ENCODE results near the gene TNF.
A peak's percentile ranks its signal among the peaks of the same experiment; 100 is the strongest.
"Not testable (repeated sequence)": the region's sequence is repeated elsewhere in the genome, so short reads cannot be mapped to it uniquely, and the experiment has no call there.

The TNF gene

DNA sequence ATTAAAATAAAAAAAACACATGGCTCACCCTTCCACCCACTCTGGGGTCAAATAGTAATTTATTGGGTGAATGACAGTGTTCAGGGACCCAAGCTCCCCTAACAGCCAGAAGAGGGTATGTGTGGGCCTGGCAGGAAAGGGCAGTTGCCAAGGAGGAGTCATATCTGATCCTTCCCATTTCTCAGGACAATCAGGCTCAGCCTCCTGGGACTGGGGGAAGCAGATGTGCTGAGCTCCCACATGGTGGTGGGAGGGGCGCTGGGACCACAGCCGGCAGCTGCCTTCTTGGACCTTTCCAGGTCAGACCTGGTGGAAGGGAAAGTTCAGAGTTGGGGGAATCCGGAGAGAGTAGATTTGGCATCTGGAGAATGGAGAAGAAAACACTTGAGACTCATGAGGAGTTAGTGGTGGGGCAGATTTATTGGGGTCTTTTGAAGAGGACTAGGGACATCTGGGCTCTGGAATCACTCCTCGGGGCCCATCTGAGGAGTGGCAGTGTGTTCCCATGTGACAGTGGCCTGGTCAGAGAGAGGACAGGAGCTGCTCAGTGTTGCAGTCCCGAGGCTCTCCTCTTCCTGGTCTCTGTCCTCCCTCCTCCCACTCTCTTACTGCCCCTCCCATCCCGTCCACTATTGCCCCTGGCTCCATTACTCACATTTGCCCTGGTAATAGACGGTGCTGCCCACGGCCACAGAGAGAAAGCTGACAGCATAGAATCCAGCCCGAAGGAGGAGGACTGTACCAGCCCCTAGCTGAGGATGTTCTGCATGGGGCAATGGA lies 13.7 kb downstream of the TNF start:
- no peak for DNase-seq

DNA sequence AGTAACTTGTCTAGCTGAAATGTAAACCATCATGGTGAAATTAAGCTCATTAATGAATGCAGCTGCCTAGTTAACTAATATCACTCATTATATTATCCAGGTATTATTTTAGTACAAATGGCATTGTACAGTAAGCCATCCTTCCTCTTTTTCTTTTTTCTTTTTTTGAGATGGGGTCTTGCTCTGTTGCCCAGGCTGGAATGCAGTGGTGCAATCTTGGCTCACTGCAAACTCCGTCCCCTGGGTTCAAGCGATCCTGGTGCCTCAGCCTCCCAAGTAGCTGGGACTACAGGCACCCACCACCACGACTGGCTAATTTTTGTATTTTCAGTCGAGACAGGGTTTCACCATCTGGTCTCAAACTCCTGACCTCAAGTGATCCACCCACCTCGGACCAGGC lies 15.3 kb downstream of the TNF start:
- DNase-seq = not testable (repeated sequence)

GRCh38 chr6:31592396-31592771 lies 17.0 kb downstream of the TNF start:
- no peak for DNase-seq

GRCh38 chr6:31597006-31597405 lies 21.6 kb downstream of the TNF start:
- DNase-seq = peak in 3 of 5 experiments; percentile 29 to 78 (median 64)

- DNase-seq = peak in 1 of 5 experiments; percentile 49
These were observed 32.0 kb downstream of the TNF start for GRCh38 chr6:31607317-31607716.

DNA sequence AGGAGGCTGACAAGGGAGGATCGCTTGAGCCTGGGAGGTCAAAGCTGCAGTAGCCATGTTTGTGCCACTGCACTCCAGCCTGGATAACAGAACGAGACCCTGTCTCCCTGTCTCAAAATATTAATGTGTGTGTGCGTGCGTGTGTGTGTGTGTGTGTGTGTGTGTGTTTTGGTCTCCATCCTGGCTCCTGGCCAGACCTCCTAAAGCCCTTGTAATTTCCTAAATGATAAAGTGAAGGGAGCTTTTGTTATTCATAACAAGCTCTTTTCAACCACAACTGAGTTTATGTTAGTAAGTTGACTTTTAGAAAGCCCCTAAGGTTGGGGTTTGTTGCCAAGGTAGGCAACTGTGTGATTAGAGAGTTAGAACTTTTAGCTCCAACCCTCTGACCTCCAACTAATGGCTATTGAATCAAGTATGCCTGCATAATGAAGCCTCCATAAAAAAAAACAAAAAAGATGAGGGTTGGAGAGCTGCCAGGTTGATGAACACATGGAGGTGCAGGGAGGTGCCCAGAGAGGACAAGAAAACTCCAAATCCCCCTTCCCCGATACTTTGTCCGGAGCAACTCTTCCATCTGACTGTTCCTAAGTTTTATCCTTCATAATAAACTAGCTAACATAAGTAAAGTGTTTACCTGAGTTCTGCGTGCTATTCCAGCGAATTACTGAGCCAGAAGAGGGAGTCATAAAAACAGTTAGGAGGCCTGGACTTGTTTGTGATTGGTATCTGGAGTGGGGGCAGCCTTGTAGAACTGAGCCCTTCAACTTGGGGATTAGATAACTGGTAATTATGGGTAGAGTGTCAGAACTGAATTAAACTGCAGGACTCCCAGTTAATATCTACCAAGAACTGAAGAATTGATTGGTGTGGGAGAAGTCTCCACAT lies 34.4 kb downstream of the TNF start:
- DNase-seq = no peak

- DNase-seq = no peak
These were observed 35.6 kb downstream of the TNF start for GRCh38 chr6:31610968-31611367.

DNA sequence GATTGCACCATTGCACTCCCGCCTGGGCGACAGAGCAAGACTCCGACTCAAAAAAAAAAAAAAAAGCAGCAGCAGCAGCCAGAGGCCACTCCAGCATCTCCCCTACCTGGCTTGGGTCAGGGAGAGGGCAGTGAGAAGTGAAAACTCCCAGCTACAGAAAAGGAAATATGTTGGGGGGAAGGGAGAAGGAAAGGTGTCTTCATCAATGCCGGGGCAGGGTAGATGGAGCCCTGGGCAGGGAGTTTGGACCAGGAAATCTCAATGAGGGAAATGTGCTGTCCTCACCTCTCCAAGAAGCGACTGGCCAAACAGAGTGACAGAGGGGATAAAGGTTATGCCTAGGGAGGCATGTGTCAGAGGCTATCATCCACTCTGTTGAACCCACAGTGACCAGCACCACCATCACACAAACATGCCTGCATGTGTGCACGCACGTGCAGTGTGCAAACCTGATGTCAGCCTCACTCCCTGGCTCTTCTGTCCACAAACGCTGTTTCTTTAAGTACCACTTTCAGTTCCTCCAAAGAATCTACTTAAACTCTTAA lies 38.8 kb downstream of the TNF start:
- no peak for DNase-seq

DNA sequence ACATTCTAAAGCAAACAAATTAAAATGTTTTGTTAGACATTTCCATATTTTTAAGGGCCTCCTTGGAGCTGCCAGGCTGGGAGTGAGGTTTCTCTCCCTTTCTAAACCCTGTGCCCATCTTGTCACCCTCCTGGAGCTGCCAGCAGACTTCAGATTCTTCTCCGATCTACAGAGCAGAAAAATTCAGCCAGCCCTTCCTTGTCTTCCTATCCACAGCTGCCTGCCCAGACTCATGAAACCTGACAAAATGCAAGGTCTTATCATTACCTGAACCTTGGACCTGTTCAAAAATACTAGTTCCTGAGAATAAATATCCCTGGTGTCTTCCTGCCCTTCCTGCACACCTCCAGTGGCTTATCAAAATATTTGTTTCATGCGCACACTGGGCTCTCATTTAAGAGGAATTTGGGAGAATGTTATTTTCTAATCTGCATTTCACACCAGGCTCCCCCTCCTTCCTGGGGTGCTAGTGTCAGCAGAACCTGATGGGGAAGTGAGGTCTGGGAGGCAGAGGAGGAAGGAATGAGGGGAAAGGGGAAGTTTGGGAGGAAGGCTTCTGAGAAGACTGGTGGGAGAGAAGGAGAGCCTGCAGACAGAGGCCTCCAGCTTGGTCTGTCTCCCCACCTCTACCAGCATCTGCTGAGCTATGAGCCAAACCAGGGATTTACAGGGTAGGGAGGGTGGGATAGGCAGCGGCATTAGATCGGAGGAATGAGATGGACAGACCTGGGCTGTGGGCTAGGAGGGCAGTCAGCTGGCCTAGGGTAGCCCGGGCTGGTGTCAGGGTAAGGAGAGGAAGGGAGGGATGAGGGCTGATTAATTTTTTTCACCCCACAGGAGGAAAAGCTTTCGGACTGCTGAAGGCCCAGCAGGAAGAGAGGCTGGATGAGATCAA lies 39.6 kb downstream of the TNF start, which contains the start of gene AIF1:
AIF1 (plus strand) TSS at position 551 of the 895 bp plus-strand sequence; CDS start at position 647, 96 bp downstream.
- DNase-seq = no peak

GRCh38 chr6:31615748-31616147 lies 40.4 kb downstream of the TNF start:
- DNase-seq = peak in 1 of 5 experiments; percentile 37

DNA sequence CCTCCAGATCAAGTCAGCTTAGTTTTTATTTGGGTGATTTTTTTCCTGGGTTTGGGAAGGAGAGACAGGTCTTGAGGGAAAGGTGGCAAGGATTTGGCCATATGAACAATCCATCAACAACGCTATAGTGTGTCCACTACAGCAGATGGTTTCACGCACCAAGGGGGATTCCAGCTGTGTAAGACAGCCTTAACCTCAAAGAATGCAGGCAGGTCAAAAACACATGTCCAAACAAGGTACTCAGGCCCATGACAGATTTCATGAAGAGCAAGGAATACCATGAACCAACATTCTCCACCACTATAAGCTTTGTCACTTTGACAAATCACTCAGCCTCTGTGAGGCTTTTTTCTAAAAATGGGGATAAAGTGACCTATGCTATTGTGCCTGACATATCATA lies 41.6 kb downstream of the TNF start:
- DNase-seq = no peak

DNA sequence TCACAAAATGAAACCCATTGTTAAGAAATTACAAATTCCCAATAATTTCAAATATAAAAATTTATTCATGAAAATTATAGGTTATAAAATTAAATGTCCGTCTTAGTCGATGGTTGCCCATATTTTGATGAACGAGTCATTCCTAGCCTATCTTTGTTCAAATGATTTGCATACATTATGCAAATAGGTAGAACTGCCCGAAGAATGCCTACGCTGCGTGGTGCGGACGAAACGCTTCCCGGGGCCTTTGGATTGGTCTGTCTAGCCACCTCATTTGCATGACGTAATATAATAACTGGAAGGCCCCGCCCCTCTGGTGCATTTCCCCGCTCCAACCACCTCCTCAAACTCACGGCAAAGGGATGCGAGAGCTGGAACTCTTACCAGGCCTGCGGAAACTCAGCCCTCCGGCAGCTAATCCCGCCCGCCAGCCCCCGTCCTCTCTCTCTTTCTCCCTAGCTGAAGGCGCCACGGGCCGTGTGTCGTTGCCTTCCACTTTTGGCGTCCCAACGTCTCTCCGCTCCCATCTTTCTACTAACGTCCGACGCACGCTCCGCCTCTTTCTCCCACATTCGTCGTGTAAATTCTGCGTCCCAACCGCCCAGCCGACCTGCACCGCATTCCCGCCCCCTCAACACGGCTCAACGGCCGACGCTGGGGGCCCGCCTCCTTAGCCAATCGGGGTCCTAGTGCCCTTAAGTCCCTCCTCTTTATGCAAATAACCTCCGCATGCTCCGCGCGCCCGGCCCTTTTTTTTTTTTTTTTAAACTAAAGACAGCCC lies 44.6 kb downstream of the TNF start:
- DNase-seq = peak; percentile 86 to 100 (median 95)

DNA sequence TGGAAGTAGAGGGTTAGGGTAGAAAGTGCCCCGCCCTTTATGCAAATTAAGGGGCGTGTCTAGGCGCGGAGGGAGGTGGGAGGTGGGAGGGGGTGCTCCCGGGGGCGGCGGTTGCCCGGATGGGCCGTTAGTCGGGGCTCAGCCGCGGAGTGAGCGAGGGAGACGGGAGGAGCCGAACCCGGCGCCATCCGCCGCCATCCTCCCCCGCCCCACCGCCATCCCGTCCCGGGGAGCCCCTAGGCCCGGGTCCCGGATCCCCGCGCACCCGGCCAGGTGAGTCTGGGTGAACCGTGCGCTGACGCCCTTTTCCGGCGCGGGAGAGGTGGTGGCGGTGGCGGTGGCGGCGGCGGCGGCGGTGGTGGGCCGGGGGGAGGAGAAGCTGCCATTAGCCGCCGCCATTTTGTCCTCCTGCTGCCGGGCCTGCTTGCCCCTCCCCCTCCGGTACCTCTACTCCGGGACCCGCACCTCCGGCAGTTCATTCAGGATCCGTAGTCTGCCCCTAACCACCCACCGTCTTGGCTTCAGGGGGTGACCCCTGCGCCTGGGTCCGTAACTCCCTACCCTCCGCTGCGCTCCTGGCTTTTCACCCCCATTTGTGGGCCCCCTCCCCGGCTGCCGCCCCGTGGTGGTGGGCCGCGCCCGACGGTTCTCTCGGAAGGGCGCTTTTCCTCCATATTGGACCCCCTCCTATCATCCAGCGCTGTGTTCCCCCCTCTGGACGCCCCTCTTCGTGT lies 45.4 kb downstream of the TNF start, which contains the start of gene PRRC2A:
PRRC2A (plus strand) TSS at position 130 of the 734 bp plus-strand sequence. CDS start 2,075 bp downstream, outside the sequence.
- peak in 2 of 5 experiments; percentile 89 to 93 for DNase-seq

DNA sequence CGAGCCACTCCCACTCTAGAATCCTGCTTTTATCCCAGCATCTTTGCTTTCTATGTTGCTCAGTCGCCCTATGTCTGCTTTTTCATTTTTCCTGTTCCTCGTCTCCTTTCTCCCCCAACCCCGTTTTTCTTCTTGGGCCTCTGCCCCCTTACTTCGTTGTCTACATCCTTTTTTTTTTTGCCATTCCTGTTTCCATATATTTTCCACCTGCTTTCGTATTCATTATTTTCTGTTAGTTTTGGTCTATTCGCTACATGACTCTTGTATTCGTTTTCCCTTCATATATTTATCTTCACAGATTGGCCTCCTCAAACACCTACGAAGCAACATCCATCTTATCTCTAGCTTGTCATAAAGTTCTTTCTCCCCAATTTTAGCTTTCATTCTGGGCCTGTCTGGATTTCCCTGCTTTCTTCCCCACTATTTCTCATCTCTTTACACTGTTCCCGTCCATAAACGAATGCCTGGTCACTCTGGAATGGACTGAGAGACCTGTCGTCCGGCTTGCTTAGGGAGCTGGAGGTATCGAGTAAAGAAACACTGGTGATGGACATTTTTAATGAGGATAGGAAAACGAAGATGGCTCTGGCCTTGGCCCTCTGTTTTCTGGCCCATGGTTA lies 46.1 kb downstream of the TNF start:
- no peak for DNase-seq

DNA sequence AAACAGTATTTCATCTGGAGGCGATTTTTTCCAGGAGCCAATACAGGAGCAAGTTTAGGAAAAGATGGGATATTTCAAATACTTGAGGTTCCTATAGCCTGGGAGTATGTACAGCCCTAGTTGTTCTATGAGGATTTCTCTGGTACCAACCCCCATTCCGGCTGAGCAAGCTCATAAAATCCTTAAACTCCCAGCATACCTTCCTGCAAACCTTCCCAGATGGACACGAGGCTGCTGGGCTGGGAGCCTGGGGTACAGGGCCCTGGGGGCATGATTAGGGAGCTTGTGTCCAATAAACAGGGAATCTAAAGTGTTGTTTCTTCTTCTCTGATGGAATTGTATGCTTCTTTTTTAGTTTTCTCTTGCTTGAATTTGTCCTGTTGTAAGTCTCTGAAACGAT lies 46.6 kb downstream of the TNF start:
- DNase-seq = no peak

- no peak for DNase-seq
These were observed 47.3 kb downstream of the TNF start for GRCh38 chr6:31622684-31623091.

DNA sequence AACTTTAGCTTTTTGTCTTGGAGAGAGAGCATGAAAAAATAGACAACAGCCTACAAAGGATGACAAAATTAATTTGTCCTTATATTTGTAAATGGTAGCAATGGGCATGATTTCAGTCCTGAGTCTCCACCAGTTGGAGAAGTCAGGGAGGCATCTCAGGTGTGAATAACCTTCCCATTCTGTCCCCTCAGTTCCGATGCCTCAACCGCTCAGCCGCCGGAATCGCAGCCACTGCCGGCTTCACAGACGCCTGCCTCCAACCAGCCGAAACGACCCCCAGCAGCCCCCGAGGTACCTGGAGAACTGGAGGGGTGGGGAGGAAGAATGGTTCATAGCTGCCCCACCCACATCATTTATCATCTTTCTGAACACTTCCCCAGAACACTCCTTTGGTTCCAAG lies 48.7 kb downstream of the TNF start:
- DNase-seq = no peak

- DNase-seq = no peak
These were observed 51.6 kb downstream of the TNF start for GRCh38 chr6:31626952-31627351.

GRCh38 chr6:31627690-31628287 lies 52.4 kb downstream of the TNF start:
- no peak for DNase-seq
